PC-9 (cell line): ENCODE results near the gene PLA2G15. TPM values are rescaled to one million over a fixed set of nuclear protein-coding genes. Genes with fewer than 3 reads are reported as not detected.

Experiments used
- BruUV-seq: library from RNA; stranded (reverse); fragments of 400-500 nt; replicated peaks from 2 replicates; lab custom pipeline; 2021; lab: Mats Ljungman, UMichigan
- CTCF ChIA-PET: fragments of 300-600 bp; sonication (Branson Sonifier 250); formaldehyde crosslinking; loops from one replicate; lab custom pipeline; 2022; ENCODE audit warnings: antibody characterized with exemption; lab: Charles Lee
- POLR2A ChIA-PET: fragments of 300-600 bp; sonication (Branson Sonifier 250); formaldehyde crosslinking; loops from one replicate; lab custom pipeline; 2022; ENCODE audit warnings: antibody characterized with exemption; ENCODE audit not compliant: unreplicated experiment; lab: Charles Lee
- DNase-seq, 2 experiments: peaks; one replicate each; pipeline versions ENCODE4 v3.0.0 to v3.0.0-alpha.2; 2015 to 2022; ENCODE audit warnings: mixed read lengths in 1 of 2
- H2AFZ ChIP-seq: fragments of 200-600 bp; sonication (generic); 2 replicates; pipeline ENCODE4 v1.8.1; 2017; ENCODE audit warnings: antibody characterized with exemption
- H3F3A ChIP-seq: fragments of 200-600 bp; sonication (generic); 2 replicates; pipeline ENCODE4 v1.8.1; 2017; ENCODE audit warnings: antibody characterized with exemption, mild to moderate bottlenecking, low read depth; ENCODE audit not compliant: insufficient read depth
- H3K27ac ChIP-seq: fragments of 200-600 bp; sonication (generic); 2 replicates; pipeline ENCODE4 v1.6.1; 2016; ENCODE audit warnings: mixed run types
- H3K27me3 ChIP-seq: fragments of 200-600 bp; sonication (generic); 2 replicates; pipeline ENCODE4 v1.6.1; 2016; ENCODE audit warnings: low read depth, mixed run types; ENCODE audit not compliant: insufficient read depth
- H3K36me3 ChIP-seq: fragments of 200-600 bp; sonication (generic); 2 replicates; pipeline ENCODE4 v1.6.1; 2016; ENCODE audit warnings: low read depth, mixed run types
- H3K4me1 ChIP-seq: fragments of 200-600 bp; sonication (generic); replicated peaks from 2 replicates; pipeline ENCODE4 v1.6.1; 2016; ENCODE audit warnings: mixed run types; ENCODE audit not compliant: insufficient read depth
- H3K4me2 ChIP-seq: fragments of 200-600 bp; sonication (generic); 2 replicates; pipeline ENCODE4 v1.6.1; 2017; ENCODE audit warnings: mixed run types
- H3K4me3 ChIP-seq: fragments of 200-600 bp; sonication (generic); 2 replicates; pipeline ENCODE4 v1.6.1; 2016; ENCODE audit warnings: mixed run types
- H3K79me2 ChIP-seq: fragments of 200-600 bp; sonication (generic); 2 replicates; pipeline ENCODE4 v1.6.1; 2017; ENCODE audit warnings: low read depth, mixed run types
- H3K9me2 ChIP-seq: fragments of 200-600 bp; sonication (generic); 2 replicates; pipeline ENCODE4 v1.8.1; 2017; ENCODE audit warnings: mild to moderate bottlenecking; ENCODE audit not compliant: insufficient read depth
- H3K9me3 ChIP-seq: fragments of 200-600 bp; sonication (generic); 2 replicates; pipeline ENCODE4 v1.8.1; 2016; ENCODE audit warnings: low read depth; ENCODE audit not compliant: insufficient read depth
- H4K20me1 ChIP-seq: fragments of 200-600 bp; sonication (generic); 2 replicates; pipeline ENCODE4 v1.8.1; 2017; ENCODE audit not compliant: insufficient read depth
- EZH2 ChIP-seq: fragments of 200-600 bp; sonication (generic); IDR thresholded peaks from 2 replicates; pipeline ENCODE4 v1.8.0; 2017; ENCODE audit warnings: antibody characterized with exemption, low read depth
- intact Hi-C: fragments of 100-400 bp; cut with micrococcal nuclease; formaldehyde crosslinking; loops from one replicate; pipeline ENCODE4 v1.10.0; 2022; ENCODE audit not compliant: unreplicated experiment
- total RNA-seq: library from RNA; stranded (reverse); gene quantifications from 2 replicates; pipeline ENCODE4 v1.2.3, GENCODE V29; 2021
- TF ChIP-seq, protein P1 (sequence below): fragments of 200-600 bp; sonication (generic); conservative IDR thresholded peaks from 2 replicates; pipeline ENCODE4 v1.6.1; 2017; ENCODE audit warnings: mixed run types, antibody characterized with exemption, mild to moderate bottlenecking, moderate library complexity

PLA2G15 gene
- total RNA-seq, 1 experiment from 2014 or later = 14.0 TPM

GRCh38 chr16:68233085-68233834 is 11.9 kb upstream of the PLA2G15 start:
- Histone ChIP-seq H3K4me1 (peaks cover 18% of the 10 kb centered on the region), H3K4me3 (peak overlapping the region; percentile 99; the same call in 1 of the 2 replicates), H3K9me3 (no peaks in the 10 kb centered on the region), H3K27me3 (no peaks in the 10 kb centered on the region), H2AFZ (no peak overlapping the region), H3K79me2 (peaks cover 34% of the 10 kb centered on the region), H3F3A (peaks cover 36% of the 10 kb centered on the region), H3K4me2 (peak overlapping the region; percentile 97), H4K20me1 (peaks cover 41% of the 10 kb centered on the region), H3K9me2 (no peaks in the 10 kb centered on the region), H3K36me3 (peaks cover 10% of the 10 kb centered on the region), H3K27ac (no peak overlapping the region)
- DNase-seq = no peak
- no peak for TF ChIP-seq EZH2
- TF ChIP-seq, protein P1, sequence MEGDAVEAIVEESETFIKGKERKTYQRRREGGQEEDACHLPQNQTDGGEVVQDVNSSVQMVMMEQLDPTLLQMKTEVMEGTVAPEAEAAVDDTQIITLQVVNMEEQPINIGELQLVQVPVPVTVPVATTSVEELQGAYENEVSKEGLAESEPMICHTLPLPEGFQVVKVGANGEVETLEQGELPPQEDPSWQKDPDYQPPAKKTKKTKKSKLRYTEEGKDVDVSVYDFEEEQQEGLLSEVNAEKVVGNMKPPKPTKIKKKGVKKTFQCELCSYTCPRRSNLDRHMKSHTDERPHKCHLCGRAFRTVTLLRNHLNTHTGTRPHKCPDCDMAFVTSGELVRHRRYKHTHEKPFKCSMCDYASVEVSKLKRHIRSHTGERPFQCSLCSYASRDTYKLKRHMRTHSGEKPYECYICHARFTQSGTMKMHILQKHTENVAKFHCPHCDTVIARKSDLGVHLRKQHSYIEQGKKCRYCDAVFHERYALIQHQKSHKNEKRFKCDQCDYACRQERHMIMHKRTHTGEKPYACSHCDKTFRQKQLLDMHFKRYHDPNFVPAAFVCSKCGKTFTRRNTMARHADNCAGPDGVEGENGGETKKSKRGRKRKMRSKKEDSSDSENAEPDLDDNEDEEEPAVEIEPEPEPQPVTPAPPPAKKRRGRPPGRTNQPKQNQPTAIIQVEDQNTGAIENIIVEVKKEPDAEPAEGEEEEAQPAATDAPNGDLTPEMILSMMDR = no peak
- POLR2A ChIA-PET = interaction anchor here (1.4 kb wide), 1 partner anchor 148 kb away, joined by 6 read pairs; the partner anchor contains the start of gene NFATC3
- CTCF ChIA-PET = interaction anchor here (0.5 kb wide), 1 partner anchor 276 kb away, joined by 3 read pairs; no protein-coding TSS in a partner anchor
- BruUV-seq = no TSS peak
- intact Hi-C loops = loop anchor here (5.0 to 10.0 kb wide), 3 partner anchors 296 to 988 kb away; partner anchors contain the start of genes FHOD1, PSMB10 and SLC9A5

GRCh38 chr16:68233835-68234187 is 11.4 kb upstream of the PLA2G15 start:
- peaks cover 36% of the 10 kb centered on the region for H3F3A ChIP-seq
- peak overlapping the region; percentile 97 for H3K4me2 ChIP-seq
- ChIA-PET POLR2A (interaction anchor here (1.4 kb wide), 1 partner anchor 149 kb away, joined by 6 read pairs; the partner anchor contains the start of gene NFATC3), CTCF (no interaction called here)
- no peaks in the 10 kb centered on the region for H3K9me3 ChIP-seq
- no peak for DNase-seq
- peaks cover 35% of the 10 kb centered on the region for H4K20me1 ChIP-seq
- no peaks in the 10 kb centered on the region for H3K27me3 ChIP-seq
- intact Hi-C loops = loop anchor here (2.0 to 10.0 kb wide), 5 partner anchors 95 to 989 kb away; partner anchors contain the start of genes FHOD1, NFATC3, PSMB10 and SLC9A5
- H3K9me2 ChIP-seq = no peaks in the 10 kb centered on the region
- H3K79me2 ChIP-seq = peaks cover 34% of the 10 kb centered on the region
- peaks cover 4% of the 10 kb centered on the region; the same call in 1 of the 2 replicates for H3K36me3 ChIP-seq
- no TSS peak for BruUV-seq
- no peak overlapping the region for H3K27ac ChIP-seq
- H2AFZ ChIP-seq = no peak overlapping the region
- peaks cover 22% of the 10 kb centered on the region for H3K4me1 ChIP-seq
- TF ChIP-seq EZH2 = no peak
- TF ChIP-seq, protein P1 = no peak
- H3K4me3 ChIP-seq = peak overlapping the region; percentile 99

GRCh38 chr16:68234188-68235107 is 10.7 kb upstream of the PLA2G15 start:
- Histone ChIP-seq H3K36me3 (no peaks in the 10 kb centered on the region; the same call in 1 of the 2 replicates), H3K4me1 (peaks cover 22% of the 10 kb centered on the region), H4K20me1 (peaks cover 31% of the 10 kb centered on the region), H3K27me3 (no peaks in the 10 kb centered on the region), H3K4me3 (peak overlapping the region; percentile 99), H3K4me2 (peak overlapping the region; percentile 97), H3K27ac (peak overlapping the region; percentile 54), H2AFZ (no peak overlapping the region), H3K79me2 (peaks cover 34% of the 10 kb centered on the region), H3F3A (peaks cover 36% of the 10 kb centered on the region), H3K9me2 (no peaks in the 10 kb centered on the region), H3K9me3 (no peaks in the 10 kb centered on the region)
- POLR2A ChIA-PET = interaction anchor here (0.5 to 1.4 kb wide), 6 partner anchors 9 to 742 kb away, joined by 3 to 17 read pairs (median 6); partner anchors contain the start of gene NFATC3
- intact Hi-C loops = loop anchor here (2.0 to 10.0 kb wide), 5 partner anchors 94 to 990 kb away; partner anchors contain the start of genes FHOD1, NFATC3, PSMB10 and SLC9A5
- TF ChIP-seq, protein P1 = no peak; the same call in 1 of the 2 replicates
- no peak for TF ChIP-seq EZH2
- DNase-seq = peak; percentile 96 to 97
- CTCF ChIA-PET = interaction anchor here (0.5 kb wide), 1 partner anchor 28 kb away, joined by 8 read pairs; no protein-coding TSS in a partner anchor
- TSS peak; percentile 20 for BruUV-seq
